ENCODE results near the gene FBXL3. TPM values are rescaled to one million over a fixed set of nuclear protein-coding genes. Genes with fewer than 3 reads are reported as not detected.

The FBXL3 gene
- total and polyA plus RNA-seq, 7 donors = 12.5 to 41.3 (median 24.9) TPM

- DNase-seq (no peak), ATAC-seq (no peak)
- WGBS, 3 donors = 78 to 85% (median 80%) methylated on average over 5 of the region's 5 CpGs
- Histone ChIP-seq H3K36me3 (ENCODE audit: insufficient read depth in 1 of 2, low read depth in 1 of 2) (no peaks in the 10 kb centered on the region), H3K4me1 (no peaks in the 10 kb centered on the region), H3K9me3 (peaks cover 8% of the 10 kb centered on the region), H3K4me3 (no peak overlapping the region), H3K27me3 (ENCODE audit: insufficient read depth in 3 of 3, low read length in 2 of 3) (peaks cover 0 to 5% (median 0%) of the 10 kb centered on the region in 3 donors), H3K27ac (no peak overlapping the region)
- intact Hi-C loops (cut with DNase I) = no loop called here
- TF ChIP-seq CTCF (IDR thresholded peaks at IDR 0.05) = no peak
Observed at GRCh38 chr13:76955661-76956060, 71.3 kb downstream of the FBXL3 start.

Other genes with a start within 250 kb of the FBXL3 start
- 10 to 100 TPM; 22.4 to 31.3 (median 26.7) TPM for gene KCTD12, start 140.8 kb downstream of the FBXL3 start, total RNA-seq
- 10 to 100 TPM; 11.6 to 19.2 (median 14.4) TPM for gene KCTD12, start 140.8 kb downstream of the FBXL3 start, polyA plus RNA-seq
- not detected for gene ACOD1, start 78.6 kb downstream of the FBXL3 start, total RNA-seq
- not detected for gene ACOD1, start 78.6 kb downstream of the FBXL3 start, polyA plus RNA-seq
- gene CLN5, start 35.1 kb downstream of the FBXL3 start, total RNA-seq = 1 to 10 TPM; 5.8 to 9.5 (median 8.9) TPM
- gene CLN5, start 35.1 kb downstream of the FBXL3 start, polyA plus RNA-seq = 10 to 100 TPM in 1 of 3 donors, 1 to 10 TPM in 2; 4.9 to 10.6 (median 8.0) TPM